PC-3 (cell line): ENCODE measurements around the gene MLKL.
"Not testable (repeated sequence)": the region's sequence is repeated elsewhere in the genome, so short reads cannot be mapped to it uniquely, and the experiment has no call there.

Source experiments
- CTCF ChIP-seq: fragments of 300-600 bp; sonication (generic); conservative IDR thresholded peaks from 2 replicates; pipeline ENCODE4 v1.5.1; 2017; ENCODE audit warnings: antibody characterized with exemption, low read depth, mild to moderate bottlenecking, low read length
- EZH2 ChIP-seq: fragments of 300-600 bp; sonication (generic); IDR thresholded peaks from one replicate; pipeline ENCODE4 v1.6.1; 2017; ENCODE audit warnings: antibody characterized with exemption, mild to moderate bottlenecking, low read length; ENCODE audit not compliant: unreplicated experiment

- not testable (repeated sequence) for TF ChIP-seq CTCF, EZH2
These were observed 47.8 kb downstream of the MLKL start for GRCh38 chr16:74652883-74653282.
